ENCODE measurements around the gene CEMIP. TPM values are rescaled to one million over a fixed set of nuclear protein-coding genes. Genes with fewer than 3 reads are reported as not detected.
A peak's percentile ranks its signal among the peaks of the same experiment; 100 is the strongest.
"Not testable (repeated sequence)": the region's sequence is repeated elsewhere in the genome, so short reads cannot be mapped to it uniquely, and the experiment has no call there.

The CEMIP gene
- total RNA-seq, 1 donor: 131 TPM

GRCh38 chr15:80953001-80953952 lies 174.1 kb downstream of the CEMIP start:
- no peak overlapping the region for H3K4me3 ChIP-seq (ENCODE audit: low read depth, low read length)
- peak; percentile 39 for DNase-seq (ENCODE audit: low read depth)
- no peak for TF ChIP-seq CTCF (IDR thresholded peaks at IDR 0.05; ENCODE audit: insufficient read depth, low read depth, low read length)

DNA sequence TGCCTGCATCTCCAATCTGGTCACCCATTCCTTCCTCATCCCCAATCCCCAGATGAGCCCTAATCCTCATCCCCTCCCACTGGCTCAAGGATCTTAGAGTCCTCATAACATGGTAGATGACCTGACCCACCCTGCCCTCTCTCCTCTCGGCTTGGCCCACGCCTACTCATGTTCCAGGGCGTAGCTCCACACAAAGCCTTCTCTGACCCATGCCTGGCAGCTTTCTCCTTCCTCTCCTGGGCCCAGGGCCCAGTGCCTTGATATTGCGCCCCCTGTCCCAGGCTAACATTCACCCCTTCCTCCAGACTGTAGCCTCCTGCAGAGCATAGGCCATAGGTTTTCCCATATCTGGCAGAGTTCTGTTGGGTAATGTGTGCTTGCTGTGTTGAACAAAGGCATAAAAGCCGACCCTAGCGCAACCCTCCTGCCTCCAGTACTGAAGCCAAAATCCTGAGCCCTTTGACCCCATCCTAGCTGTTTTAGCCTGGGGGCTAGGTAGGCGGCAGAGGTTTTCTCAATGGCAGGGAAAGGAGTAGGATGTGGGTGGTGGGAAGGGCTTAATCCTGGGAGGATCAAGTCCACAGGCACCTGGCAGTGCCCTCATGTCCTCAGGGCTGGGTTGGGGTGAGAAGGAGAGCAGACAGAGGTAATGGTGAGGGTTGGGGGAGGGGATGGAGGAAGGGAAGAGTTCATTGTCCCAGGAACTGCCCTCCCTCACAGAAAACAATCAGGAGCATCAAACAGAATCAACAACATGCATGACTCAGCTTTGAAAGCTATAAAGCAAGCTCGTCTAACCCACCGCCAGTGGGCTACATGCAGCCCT lies 175.0 kb downstream of the CEMIP start:
- no peak for TF ChIP-seq CTCF (IDR thresholded peaks at IDR 0.05; ENCODE audit: insufficient read depth, low read depth, low read length)
- peak; percentile 21 for DNase-seq (ENCODE audit: low read depth)
- H3K4me3 ChIP-seq (ENCODE audit: low read depth, low read length): no peak overlapping the region

DNA sequence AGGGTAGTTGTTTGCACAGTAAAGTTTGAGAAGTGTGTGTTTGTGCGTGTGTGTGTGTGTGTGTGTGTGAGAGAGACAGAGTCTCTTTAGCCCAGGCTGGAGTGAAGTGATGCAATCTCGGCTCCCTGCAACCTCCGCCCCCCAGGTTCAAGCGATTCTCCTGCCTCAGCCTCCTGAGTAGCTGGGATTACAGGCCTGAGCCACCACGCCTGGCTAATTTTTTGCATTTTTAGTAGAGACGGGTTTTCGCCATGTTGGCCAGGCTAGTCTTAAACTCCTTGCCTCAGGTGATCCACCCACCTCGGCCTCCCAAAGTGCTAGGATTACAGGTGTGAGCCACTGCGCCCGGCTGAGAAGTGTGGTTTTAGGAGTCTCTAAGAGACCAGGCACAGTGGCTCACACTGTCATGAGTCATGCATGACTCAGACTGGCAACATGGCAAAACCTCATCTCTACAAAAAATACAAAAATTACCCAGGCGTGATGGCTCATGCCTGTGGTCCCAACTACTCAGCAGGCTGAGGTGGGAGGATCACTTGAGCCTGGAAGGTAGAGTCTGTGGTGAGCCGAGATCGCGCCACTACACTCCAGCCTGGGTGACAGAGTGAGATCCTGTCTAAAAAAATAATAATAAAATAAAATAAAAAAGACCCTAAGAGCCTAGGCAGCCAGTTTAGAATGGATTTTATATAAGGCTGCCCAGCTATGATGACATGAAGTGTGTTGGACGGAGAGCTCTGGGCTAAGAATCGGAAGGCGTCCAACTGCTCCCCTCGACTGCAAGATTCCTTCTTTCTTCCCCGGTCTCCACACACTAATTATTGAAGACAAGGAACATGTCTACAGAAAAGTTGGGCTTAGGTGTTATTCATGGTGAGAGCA lies 176.6 kb downstream of the CEMIP start:
- DNase-seq (ENCODE audit: low read depth): peak; percentile 85
- H3K4me3 ChIP-seq (ENCODE audit: low read depth, low read length): not testable (repeated sequence)

DNA sequence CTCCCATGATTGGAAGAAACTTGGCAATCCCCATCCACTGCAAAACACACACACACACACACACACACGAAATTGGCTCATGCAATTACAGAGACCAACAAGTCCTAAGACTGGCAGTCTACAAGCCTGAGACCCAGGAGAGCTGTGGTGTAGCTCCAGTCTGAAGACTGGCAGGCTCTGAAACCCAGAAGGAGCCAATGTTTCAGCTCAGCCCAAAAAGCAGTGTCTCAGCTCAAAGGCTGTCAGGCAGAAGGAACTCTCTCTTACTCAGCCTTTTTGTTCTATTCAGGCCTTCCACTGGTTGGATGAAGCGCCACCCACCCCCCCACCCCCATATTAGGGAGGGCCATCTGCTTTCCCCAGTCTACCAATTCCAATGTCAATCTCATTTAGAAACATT lies 178.4 kb downstream of the CEMIP start:
- TF ChIP-seq CTCF (IDR thresholded peaks at IDR 0.05; ENCODE audit: insufficient read depth, low read depth, low read length): no peak
- DNase-seq (ENCODE audit: low read depth): no peak
- H3K4me3 ChIP-seq (ENCODE audit: low read depth, low read length): no peak overlapping the region

GRCh38 chr15:80957976-80958375 lies 178.8 kb downstream of the CEMIP start:
- no peak for DNase-seq (ENCODE audit: low read depth)
- H3K4me3 ChIP-seq (ENCODE audit: low read depth, low read length): no peak overlapping the region
- no peak for TF ChIP-seq CTCF (IDR thresholded peaks at IDR 0.05; ENCODE audit: insufficient read depth, low read depth, low read length)

GRCh38 chr15:80958818-80959495 lies 179.8 kb downstream of the CEMIP start:
- DNase-seq (ENCODE audit: low read depth): no peak
- H3K4me3 ChIP-seq (ENCODE audit: low read depth, low read length): no peak overlapping the region
- no peak for TF ChIP-seq CTCF (IDR thresholded peaks at IDR 0.05; ENCODE audit: insufficient read depth, low read depth, low read length)

DNA sequence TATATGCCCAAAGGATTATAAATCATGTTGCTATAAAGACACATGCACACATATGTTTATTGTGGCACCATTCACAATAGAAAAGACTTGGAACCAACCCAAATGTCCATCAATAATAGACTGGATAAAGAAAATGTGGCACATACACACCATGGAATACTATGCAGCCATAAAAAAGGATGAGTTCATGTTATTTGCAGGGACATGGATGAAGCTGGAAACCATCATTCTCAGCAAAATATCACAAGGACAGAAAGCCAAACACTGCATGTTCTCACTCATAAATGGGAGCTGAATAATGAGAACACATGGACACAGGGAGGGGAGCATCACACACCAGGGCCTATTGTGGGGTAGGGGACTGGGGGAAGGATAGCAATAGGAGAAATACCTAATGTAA lies 186.3 kb downstream of the CEMIP start:
- not testable (repeated sequence) for H3K4me3 ChIP-seq (ENCODE audit: low read depth, low read length); DNase-seq (ENCODE audit: low read depth)
